Fibroblast of pulmonary artery (primary cell): ENCODE measurements around the gene OR6J1.
"Not testable (repeated sequence)": the region's sequence is repeated elsewhere in the genome, so short reads cannot be mapped to it uniquely, and the experiment has no call there.

Experiments
- DNase-seq: peaks from one replicate; pipeline ENCODE4 v3.0.0-alpha.2; 2010; ENCODE audit warnings: low read depth
- H3K4me3 ChIP-seq: replicated peaks from 2 replicates; pipeline ENCODE4 v1.5.1; 2011; ENCODE audit warnings: low read depth, mild to moderate bottlenecking, control low read depth, low read length, moderate library complexity
- CTCF ChIP-seq: IDR thresholded peaks from 2 replicates; pipeline ENCODE4 v1.5.1; 2011; ENCODE audit warnings: mild to moderate bottlenecking, control low read depth, low read length, inconsistent platforms; ENCODE audit errors: missing control alignments

Gene OR6J1

GRCh38 chr14:22630486-22630885 is 13.7 kb downstream of the OR6J1 start:
- DNase-seq = peak; percentile 86
- TF ChIP-seq CTCF = no peak
- no peak overlapping the region for H3K4me3 ChIP-seq

GRCh38 chr14:22630066-22630465 is 14.1 kb downstream of the OR6J1 start:
- no peak for DNase-seq
- no peak for TF ChIP-seq CTCF

GRCh38 chr14:22629361-22629760 is 14.8 kb downstream of the OR6J1 start:
- TF ChIP-seq CTCF = no peak
- no peak for DNase-seq
- H3K4me3 ChIP-seq = no peak overlapping the region

More at GRCh38 chr14:22630066-22630465, 14.1 kb downstream of the OR6J1 start:
- no peak overlapping the region for H3K4me3 ChIP-seq

GRCh38 chr14:22627506-22628263 is 16.5 kb downstream of the OR6J1 start:
- no peak for TF ChIP-seq CTCF
- H3K4me3 ChIP-seq = no peak overlapping the region
- DNase-seq = no peak

- no peak for TF ChIP-seq CTCF
- H3K4me3 ChIP-seq = no peak overlapping the region
- DNase-seq = no peak
Measured at GRCh38 chr14:22626590-22626989, 17.6 kb downstream of the OR6J1 start.

- H3K4me3 ChIP-seq = no peak overlapping the region
- no peak for DNase-seq
- no peak for TF ChIP-seq CTCF
Measured at GRCh38 chr14:22623047-22623446, 21.1 kb downstream of the OR6J1 start.

GRCh38 chr14:22622255-22622654 is 21.9 kb downstream of the OR6J1 start:
- no peak overlapping the region for H3K4me3 ChIP-seq
- DNase-seq = peak; percentile 22
- no peak for TF ChIP-seq CTCF

GRCh38 chr14:22615765-22616164 is 28.4 kb downstream of the OR6J1 start:
- not testable (repeated sequence) for DNase-seq, H3K4me3 ChIP-seq
